Cerebellar nuclear complex (tissue), 1 donor: Measurements from ENCODE around the gene CRABP2.

Source experiments
- DNase-seq, 2 experiments: peaks; one replicate each; lab custom pipeline; 2025; lab: John Stamatoyannopoulos, UW

The CRABP2 gene

DNA sequence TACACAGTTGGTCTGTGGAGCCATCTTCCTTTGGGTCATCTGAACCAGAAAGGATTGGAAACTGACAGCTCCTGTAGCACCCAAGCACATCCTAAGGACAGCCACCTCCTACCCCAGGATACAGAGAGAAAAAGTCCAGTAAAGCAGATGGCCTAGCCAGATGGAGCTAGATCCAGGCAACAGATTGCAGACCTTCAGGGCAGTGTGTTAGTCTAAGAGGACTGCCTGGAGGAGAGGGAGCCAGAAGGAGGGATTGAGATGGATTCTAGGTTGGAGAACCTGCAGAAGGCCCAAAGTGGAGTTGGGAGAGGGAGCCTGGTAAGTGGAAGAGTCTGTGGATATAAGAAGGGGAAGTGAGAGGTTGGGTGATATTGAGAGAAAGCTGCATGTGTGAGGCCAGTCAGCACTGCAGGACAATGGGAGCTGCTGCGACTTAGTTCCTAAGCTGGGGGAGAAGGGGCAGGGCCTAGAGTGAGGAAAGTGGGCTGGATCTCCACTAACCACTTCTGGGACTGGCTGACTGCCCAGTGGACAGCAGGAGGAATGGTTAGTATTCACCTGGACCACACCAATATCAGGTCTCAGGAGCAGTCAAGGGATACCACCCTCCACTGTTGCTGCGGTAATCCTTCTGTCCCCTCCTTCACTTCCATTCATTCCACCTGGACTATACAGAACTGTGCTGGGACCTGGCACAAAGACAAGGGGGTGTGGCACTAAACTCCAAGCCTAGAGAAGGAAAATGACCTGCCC lies 50.1 kb downstream of the CRABP2 start:
- no peak for DNase-seq

GRCh38 chr1:156654700-156655099 lies 50.7 kb downstream of the CRABP2 start:
- DNase-seq = no peak

DNA sequence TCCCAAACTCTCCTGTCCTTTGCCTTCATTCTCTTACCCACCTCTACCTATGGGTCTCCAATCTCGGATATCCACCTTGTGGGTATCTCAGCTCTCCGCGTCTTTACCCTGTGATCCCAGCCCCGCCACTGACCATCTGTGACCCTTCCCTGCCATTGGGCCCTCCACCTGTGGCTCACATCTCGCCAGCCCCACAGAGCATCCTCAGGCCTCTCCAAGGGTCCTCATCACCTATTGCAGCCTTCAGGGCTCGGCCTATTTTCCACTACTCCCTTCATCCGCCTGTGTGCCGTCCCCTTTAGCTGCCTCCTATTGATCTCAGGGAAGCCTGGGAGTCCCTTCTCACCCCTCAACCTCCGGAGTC lies 52.4 kb downstream of the CRABP2 start:
- no peak for DNase-seq

GRCh38 chr1:156652131-156652991 lies 53.0 kb downstream of the CRABP2 start:
- DNase-seq = no peak
